ENCODE results near the gene OR6K2. TPM values are rescaled to one million over a fixed set of nuclear protein-coding genes. Genes with fewer than 3 reads are reported as not detected.
"Not testable (repeated sequence)": the region's sequence is repeated elsewhere in the genome, so short reads cannot be mapped to it uniquely, and the experiment has no call there.

The OR6K2 gene
- total and polyA plus RNA-seq, 2 of the 4 experiments (the other 2 are of a cell fraction), result not detected

DNA sequence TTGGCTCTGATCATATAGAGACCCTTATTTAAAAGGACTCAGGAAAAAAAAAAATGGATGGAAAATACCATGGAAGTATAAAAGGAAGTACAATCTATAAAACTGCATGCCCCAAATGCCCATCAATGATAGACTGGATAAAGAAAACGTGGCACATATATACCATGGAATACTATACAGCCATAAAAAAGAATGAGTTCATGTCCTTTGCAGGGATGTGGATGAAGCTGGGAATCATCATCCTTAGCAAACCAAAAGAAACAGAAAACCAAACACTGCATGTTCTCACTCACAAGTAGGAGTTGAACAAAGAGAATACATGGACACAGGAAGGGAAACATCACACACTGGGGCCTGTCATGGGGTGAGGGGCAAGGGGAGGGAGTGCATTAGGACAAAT, 9.3 kb downstream of the OR6K2 start:
- H3K27ac ChIP-seq (ENCODE audit: insufficient read depth, low read length); H4K8ac ChIP-seq (ENCODE audit: low read depth in 2 of 2, low read length in 2 of 2); intact Hi-C loops (cut with micrococcal nuclease); H3K4me2 ChIP-seq (ENCODE audit: low read depth, low read length); H3K9me1 ChIP-seq (ENCODE audit: insufficient read depth, low read length); dilution Hi-C loops (cut with HindIII; ENCODE audit: low sequenced_read_pairs, unreplicated experiment); H3K4me1 ChIP-seq (ENCODE audit: control insufficient read depth, insufficient read depth, low read length); H4K20me1 ChIP-seq (ENCODE audit: insufficient read depth, low read length); H3K79me1 ChIP-seq (ENCODE audit: low read depth in 1 of 2, low read length in 2 of 2); in situ Hi-C loops (cut with MboI; ENCODE audit: low sequenced_read_pairs); BruUV-seq (replicated peaks); ATAC-seq (ENCODE audit: low read depth); CTCF ChIA-PET; H3K27me3 ChIP-seq (ENCODE audit: control insufficient read depth, insufficient read depth, low read length); H3K9ac ChIP-seq (ENCODE audit: low read depth, low read length); H2BK120ac ChIP-seq (ENCODE audit: low read depth, low read length); POLR2A ChIA-PET (ENCODE audit: unreplicated experiment); H3K14ac ChIP-seq (replicated peaks; ENCODE audit: low read depth, low read length); H4K5ac ChIP-seq (ENCODE audit: low read depth, low read length); H3K4me3 ChIP-seq (ENCODE audit: insufficient read depth, low read depth, low read length); H2AFZ ChIP-seq (replicated peaks; ENCODE audit: low read length, poor library complexity); H2BK5ac ChIP-seq (ENCODE audit: low read depth, low read length, poor library complexity, severe bottlenecking); H2AK9ac ChIP-seq (replicated peaks; ENCODE audit: low read depth, low read length, poor library complexity); DNase-seq; H3K23ac ChIP-seq (ENCODE audit: low read depth, low read length); H3K9me3 ChIP-seq (ENCODE audit: control insufficient read depth, insufficient read depth, low read length); H2BK20ac ChIP-seq (ENCODE audit: low read depth, low read length); H4K91ac ChIP-seq (ENCODE audit: insufficient read depth, low read depth, low read length); H2AK5ac ChIP-seq (ENCODE audit: low read depth, low read length); H3K4ac ChIP-seq (ENCODE audit: low read depth, low read length); H3K18ac ChIP-seq (ENCODE audit: low read depth, low read length); H2BK15ac ChIP-seq (ENCODE audit: low read depth, low read length); H3K36me3 ChIP-seq (ENCODE audit: control insufficient read depth, insufficient read depth, low read length); H3K56ac ChIP-seq (ENCODE audit: extremely low read depth, insufficient read depth, low read length): not testable (repeated sequence)
- WGBS, 2 experiments (ENCODE audit: extremely low coverage in 2 of 2, insufficient read length in 1 of 2), result no CpG with 5 or more reads among the region's 1 CpG

Measured in IMR-90 (cell line).